Stimulated activated naive CD8-positive, alpha-beta T cell treated with anti-CD3 and anti-CD28 coated beads, Interleukin-15, Interleukin-2, amounts not matched to agents 100 ng/mL and 50 ng/mL, for 24 hours (primary cell): ENCODE data around the gene SNX4.
"Not testable (repeated sequence)": the region's sequence is repeated elsewhere in the genome, so short reads cannot be mapped to it uniquely, and the experiment has no call there.

Experiments used
- H3K27ac Mint-ChIP-seq: one replicate; pipeline ENCODE4 v1.8.0; 2021; ENCODE audit warnings: mild to moderate bottlenecking, mixed read lengths
- H3K27me3 Mint-ChIP-seq: one replicate; pipeline ENCODE4 v1.8.0; 2021; ENCODE audit warnings: mixed read lengths
- H3K36me3 Mint-ChIP-seq: one replicate; pipeline ENCODE4 v1.8.0; 2021; ENCODE audit warnings: low read depth, mixed read lengths
- H3K4me1 Mint-ChIP-seq: one replicate; pipeline ENCODE4 v1.8.0; 2021; ENCODE audit warnings: low read depth, mixed read lengths
- H3K4me3 Mint-ChIP-seq: one replicate; pipeline ENCODE4 v1.8.0; 2021; ENCODE audit warnings: mild to moderate bottlenecking, mixed read lengths
- H3K9me3 Mint-ChIP-seq: one replicate; pipeline ENCODE4 v1.8.0; 2021; ENCODE audit warnings: mixed read lengths

The SNX4 gene

DNA sequence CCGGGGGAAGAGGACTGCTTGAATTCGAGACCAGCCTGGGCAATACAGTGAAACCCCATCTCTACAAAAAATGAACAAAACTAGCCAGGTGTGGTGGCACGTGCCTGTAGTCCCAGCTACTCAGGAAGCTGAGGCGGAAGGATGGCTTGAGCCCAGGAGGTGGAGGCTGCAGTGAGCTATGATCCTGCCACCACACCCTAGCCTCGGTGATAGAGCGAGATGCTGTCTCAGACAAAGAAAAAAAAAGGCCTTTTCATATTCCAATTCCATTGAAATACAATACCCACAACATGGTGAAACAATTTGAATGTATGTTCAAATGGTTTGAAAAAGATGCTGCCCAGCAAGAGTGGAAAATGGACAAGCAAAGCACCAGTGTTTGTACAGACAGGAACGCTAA is 83.1 kb downstream of the SNX4 start:
- Mint-ChIP-seq H3K4me3 (no peak overlapping the region), H3K27ac (no peak overlapping the region)

DNA sequence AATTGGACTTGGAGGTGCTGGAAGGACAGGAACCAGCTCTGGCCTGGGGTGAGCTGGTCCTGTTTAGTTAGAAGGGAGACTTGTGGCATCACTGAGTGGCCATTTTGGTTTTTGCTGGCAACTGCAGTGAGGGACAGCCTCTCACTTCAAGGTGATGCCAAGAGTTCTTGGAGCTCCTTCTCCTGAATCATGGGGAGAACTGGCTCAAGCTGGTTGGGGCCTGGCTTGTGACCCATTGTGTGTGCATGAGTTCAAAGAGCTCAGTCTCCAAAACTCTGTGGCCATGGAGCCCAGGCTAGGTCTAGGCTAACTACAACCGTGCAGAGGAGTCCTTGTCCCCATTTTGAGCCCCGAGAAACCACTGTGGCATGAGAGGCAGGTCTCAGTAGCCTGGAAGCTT is 84.8 kb downstream of the SNX4 start:
- Mint-ChIP-seq H3K36me3 (no peaks in the 10 kb centered on the region), H3K9me3 (no peaks in the 10 kb centered on the region), H3K27me3 (no peaks in the 10 kb centered on the region), H3K4me1 (peaks cover 4% of the 10 kb centered on the region), H3K27ac (no peak overlapping the region), H3K4me3 (no peak overlapping the region)

More for the DNA sequence above, 83.1 kb downstream of the SNX4 start:
- Mint-ChIP-seq H3K27me3 (no peaks in the 10 kb centered on the region), H3K36me3 (no peaks in the 10 kb centered on the region), H3K9me3 (no peaks in the 10 kb centered on the region), H3K4me1 (peaks cover 4% of the 10 kb centered on the region)

DNA sequence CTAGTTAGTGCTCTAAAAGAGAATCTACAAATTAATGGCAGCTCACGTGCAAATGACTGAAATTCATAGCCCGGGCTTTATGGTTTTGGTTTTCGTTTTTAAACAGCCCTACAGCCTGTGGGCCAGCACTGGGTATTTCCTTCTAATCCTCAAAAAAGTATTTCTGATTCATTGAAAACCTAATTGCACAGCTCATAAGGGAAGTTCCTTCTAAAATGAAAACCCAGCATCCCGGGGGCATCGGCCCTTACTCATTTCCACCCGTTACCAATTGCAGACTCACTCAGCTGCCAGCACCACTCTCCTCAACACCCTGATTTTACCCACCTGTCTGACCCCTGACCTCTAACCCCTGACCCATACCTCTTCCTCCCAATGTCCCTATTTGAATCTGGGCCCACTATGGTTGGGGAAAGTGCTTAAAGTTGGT is 85.4 kb downstream of the SNX4 start:
- Mint-ChIP-seq H3K27me3 (no peaks in the 10 kb centered on the region), H3K9me3 (no peaks in the 10 kb centered on the region), H3K27ac (no peak overlapping the region), H3K4me1 (peaks cover 4% of the 10 kb centered on the region), H3K4me3 (no peak overlapping the region), H3K36me3 (no peaks in the 10 kb centered on the region)

DNA sequence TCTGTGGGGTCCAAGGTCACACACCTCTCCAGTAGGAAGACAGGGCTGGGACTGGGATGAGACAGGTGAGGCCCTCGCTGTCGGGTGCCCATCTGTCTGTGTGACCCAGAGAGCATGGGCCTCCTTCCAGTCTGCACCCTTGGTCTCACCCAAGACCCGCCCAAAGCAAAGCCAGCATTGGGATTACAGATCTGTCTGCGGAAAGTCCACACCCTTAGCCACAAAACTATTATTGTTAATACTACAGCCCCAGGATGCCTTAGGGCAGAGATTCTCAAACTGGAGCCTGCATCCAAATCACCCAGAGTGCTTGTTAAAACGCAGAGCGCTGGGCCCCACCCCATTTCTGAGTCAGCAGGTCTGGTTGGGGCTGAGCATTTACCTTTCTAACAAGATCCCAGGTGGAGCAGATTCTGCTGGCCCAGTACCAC is 86.4 kb downstream of the SNX4 start:
- no peak overlapping the region for H3K27ac Mint-ChIP-seq
- no peaks in the 10 kb centered on the region for H3K9me3 Mint-ChIP-seq
- no peaks in the 10 kb centered on the region for H3K27me3 Mint-ChIP-seq
- peaks cover 4% of the 10 kb centered on the region for H3K4me1 Mint-ChIP-seq
- H3K36me3 Mint-ChIP-seq, result no peaks in the 10 kb centered on the region
- no peak overlapping the region for H3K4me3 Mint-ChIP-seq

DNA sequence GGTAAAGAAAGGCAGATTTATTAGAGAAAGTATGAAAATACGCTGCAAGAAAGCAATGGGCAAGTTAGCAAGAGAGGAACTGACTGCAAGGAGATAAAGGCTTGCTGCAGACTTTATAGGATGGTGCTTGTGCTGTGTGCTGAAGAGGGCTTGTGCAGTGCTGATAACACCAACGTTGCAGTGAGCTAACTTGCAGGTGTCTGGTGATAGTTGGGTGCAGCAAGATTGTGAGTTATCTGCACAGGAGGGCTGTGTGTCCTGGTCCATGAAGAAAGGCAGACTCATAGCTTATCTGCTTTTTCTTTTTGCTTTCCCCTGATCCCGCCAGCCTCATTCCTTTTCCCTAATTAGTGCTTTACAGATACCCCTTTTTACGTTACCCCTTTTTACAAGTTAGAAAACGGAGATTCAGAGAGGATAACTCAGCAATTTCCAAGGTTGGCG is 86.9 kb downstream of the SNX4 start:
- Mint-ChIP-seq H3K27me3 (no peaks in the 10 kb centered on the region), H3K27ac (no peak overlapping the region), H3K4me3 (no peak overlapping the region), H3K36me3 (no peaks in the 10 kb centered on the region), H3K4me1 (peaks cover 4% of the 10 kb centered on the region), H3K9me3 (no peaks in the 10 kb centered on the region)

DNA sequence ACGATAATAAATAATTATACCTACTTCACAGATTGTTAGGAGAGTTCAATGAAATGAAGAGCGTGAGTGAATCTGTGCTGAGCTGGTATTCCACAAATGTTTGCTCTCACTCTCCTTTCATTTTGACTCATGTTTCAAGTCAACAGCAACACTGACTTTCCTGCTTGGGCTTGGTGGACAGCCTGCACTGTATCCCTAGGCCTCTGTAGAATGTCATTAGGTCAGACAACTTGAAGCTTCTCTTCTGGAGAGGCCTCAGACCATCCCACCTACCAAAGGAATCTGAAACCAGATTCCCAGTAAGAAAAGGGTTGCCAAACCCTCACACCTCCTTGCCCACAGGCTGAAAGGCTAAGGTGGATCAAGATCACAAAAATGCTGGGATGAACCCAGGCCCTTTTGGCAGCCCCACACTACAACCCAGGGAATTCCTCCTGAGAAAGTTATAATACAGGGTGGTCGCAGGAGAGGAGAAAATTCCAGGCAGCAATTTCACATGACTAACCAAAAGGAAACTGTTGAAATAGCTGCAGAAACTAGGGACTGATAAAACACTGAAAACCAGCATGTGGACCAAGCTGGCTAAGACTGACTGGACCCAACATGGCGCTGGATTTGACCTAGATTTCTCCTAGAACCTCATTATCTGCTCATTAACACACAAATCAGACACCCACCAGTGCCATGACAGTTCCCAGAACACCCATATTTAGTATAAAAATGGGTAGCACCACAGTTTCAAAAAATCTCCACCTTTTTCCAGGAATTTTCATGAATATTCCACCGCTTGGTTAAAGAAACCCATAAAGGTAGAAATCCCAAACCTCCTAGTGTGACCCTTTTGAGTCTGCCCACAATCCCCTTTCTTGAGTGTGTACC is 87.9 kb downstream of the SNX4 start:
- Mint-ChIP-seq H3K36me3 (no peaks in the 10 kb centered on the region), H3K9me3 (no peaks in the 10 kb centered on the region), H3K4me3 (no peak overlapping the region), H3K27ac (no peak overlapping the region), H3K27me3 (no peaks in the 10 kb centered on the region), H3K4me1 (peaks cover 4% of the 10 kb centered on the region)

DNA sequence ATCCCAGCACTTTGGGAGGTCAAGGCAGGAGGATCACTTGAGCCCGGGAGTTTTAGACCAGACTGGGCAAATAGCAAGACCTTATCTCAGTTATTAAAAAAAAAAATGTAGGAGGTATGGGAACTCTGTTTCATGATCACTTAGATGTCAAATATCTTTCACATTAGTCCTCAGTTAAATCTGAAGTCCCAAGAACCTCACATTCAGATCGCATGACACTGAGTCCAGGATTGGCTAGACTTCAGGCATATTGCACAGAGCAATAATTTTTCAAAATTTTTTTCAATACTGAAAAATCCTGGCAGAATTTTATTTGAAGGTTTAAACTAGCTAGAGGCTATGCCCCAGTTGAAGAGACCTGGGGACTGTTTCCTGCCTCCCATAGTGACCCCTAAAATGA is 88.6 kb downstream of the SNX4 start:
- Mint-ChIP-seq H3K9me3 (no peaks in the 10 kb centered on the region), H3K4me1 (peaks cover 4% of the 10 kb centered on the region), H3K4me3 (no peak overlapping the region), H3K36me3 (no peaks in the 10 kb centered on the region), H3K27ac (no peak overlapping the region), H3K27me3 (no peaks in the 10 kb centered on the region)

DNA sequence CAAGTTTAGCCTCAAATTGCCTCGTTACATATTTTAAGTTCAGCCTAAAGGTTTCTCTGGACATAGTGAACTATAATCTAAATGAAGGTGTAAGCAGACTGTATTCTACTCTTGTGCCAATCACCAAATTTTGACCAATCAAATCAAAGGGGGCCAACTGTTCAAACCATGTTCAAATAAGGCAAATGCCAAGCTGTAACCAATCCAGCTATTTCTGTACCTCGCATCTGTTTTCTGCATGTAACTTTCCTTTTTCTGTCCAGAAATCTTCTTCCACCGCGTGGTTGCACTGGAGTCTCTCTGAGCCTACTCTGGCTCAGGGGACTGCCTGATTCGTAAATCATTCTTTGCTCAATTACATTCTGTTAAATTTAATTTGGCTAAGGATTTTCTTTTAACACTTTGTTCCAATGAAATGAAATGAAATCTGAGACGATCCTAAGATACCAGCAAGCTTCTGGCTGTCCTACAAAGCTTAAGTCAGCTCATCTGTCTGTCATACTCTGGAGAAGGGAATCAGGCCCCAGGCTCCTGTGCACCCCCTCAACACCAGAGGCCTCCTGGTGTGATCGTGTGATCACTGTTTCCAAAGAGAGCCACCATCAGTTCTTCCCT is 91.7 kb downstream of the SNX4 start:
- Mint-ChIP-seq H3K4me3 (no peak overlapping the region), H3K36me3 (no peaks in the 10 kb centered on the region), H3K27me3 (no peaks in the 10 kb centered on the region), H3K4me1 (no peaks in the 10 kb centered on the region), H3K27ac (no peak overlapping the region), H3K9me3 (no peaks in the 10 kb centered on the region)

DNA sequence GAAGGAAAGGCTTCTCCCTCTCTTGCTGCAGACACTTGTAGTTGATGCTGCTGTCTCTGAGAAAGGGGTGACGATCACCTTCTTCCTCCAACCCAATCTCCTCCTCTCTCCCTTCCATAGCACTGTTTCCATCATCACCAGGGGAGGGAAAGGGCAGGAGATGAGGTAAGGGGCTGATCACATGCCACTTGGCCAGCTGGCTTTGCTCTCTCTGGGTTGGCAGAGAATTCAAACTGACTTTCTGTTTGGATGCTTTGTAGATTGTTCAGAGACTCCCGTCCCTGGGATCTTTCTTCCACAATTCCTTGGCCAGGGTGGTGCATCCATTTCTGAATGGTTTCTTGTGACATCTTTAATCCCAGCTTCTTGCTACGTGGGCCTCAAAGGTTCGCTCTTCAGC is 101.7 kb downstream of the SNX4 start:
- no peaks in the 10 kb centered on the region for H3K4me1 Mint-ChIP-seq
- H3K27ac Mint-ChIP-seq, result no peak overlapping the region
- no peaks in the 10 kb centered on the region for H3K9me3 Mint-ChIP-seq
- no peaks in the 10 kb centered on the region for H3K27me3 Mint-ChIP-seq
- H3K36me3 Mint-ChIP-seq, result no peaks in the 10 kb centered on the region
- H3K4me3 Mint-ChIP-seq, result no peak overlapping the region

DNA sequence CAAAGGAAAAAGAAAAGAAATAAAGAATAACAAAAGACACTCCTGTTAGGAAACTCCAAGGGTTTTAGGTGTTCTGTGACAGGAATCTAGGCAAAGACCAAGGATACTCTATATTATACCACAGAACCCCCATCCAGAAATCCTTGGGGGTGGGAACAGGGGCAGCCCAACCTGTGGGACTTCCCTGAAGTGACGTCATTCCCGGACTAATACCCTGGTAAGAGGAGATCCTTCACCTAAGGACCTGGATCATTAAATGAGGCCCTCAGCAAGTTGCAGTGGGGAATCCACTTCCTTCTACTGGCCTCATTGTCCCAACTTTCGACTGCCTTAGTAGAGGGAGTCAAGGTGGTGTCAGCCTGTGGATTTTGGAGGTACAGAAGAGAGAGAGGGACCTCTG is 103.8 kb downstream of the SNX4 start:
- Mint-ChIP-seq H3K4me1 (no peaks in the 10 kb centered on the region), H3K4me3 (no peak overlapping the region), H3K9me3 (no peaks in the 10 kb centered on the region), H3K27ac (no peak overlapping the region), H3K36me3 (no peaks in the 10 kb centered on the region), H3K27me3 (peaks cover 11% of the 10 kb centered on the region)

DNA sequence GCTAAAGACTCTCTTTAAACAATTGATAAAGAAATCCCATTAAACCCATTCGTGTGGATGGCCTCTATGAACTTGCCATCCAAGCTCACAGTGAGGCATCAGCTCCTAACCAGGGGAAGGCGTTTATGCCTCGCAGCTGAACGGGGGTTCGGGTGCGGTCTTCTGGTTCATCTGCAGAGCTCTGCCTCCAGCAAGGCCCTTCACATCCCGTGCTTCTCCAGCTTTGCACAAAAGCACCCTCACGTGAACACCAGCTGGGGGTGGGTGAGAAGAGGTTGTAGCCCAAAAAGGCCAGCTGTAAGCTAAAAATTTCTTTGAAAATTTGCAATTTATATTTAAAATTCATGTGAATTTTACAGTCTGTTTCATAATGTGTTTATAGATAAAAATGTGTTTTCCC is 105.3 kb downstream of the SNX4 start:
- Mint-ChIP-seq H3K4me3 (no peak overlapping the region), H3K9me3 (no peaks in the 10 kb centered on the region), H3K27me3 (peaks cover 22% of the 10 kb centered on the region), H3K27ac (no peak overlapping the region), H3K4me1 (no peaks in the 10 kb centered on the region), H3K36me3 (no peaks in the 10 kb centered on the region)

DNA sequence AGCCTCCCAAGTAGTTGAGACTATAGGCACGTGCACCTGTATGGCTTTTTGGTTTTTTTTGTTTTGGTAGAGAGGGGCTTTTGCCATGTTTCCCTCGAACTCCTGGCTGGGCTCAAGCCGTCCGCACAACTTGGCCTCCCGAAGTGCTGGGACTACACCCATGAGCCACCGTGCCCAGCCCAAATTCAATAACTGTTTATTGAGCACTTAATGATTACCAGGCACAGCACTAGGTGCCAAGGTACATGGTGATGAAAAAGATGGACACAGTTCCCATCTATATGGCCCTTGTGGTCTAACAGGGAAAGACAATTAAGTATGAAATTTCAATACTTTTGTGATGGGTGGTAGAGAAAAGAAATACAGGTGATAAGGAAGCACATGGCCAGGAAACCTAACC is 109.1 kb downstream of the SNX4 start:
- no peaks in the 10 kb centered on the region for H3K36me3 Mint-ChIP-seq
- H3K27ac Mint-ChIP-seq, result no peak overlapping the region
- no peak overlapping the region for H3K4me3 Mint-ChIP-seq
- H3K9me3 Mint-ChIP-seq, result no peaks in the 10 kb centered on the region
- H3K27me3 Mint-ChIP-seq, result peaks cover 27% of the 10 kb centered on the region
- no peaks in the 10 kb centered on the region for H3K4me1 Mint-ChIP-seq

DNA sequence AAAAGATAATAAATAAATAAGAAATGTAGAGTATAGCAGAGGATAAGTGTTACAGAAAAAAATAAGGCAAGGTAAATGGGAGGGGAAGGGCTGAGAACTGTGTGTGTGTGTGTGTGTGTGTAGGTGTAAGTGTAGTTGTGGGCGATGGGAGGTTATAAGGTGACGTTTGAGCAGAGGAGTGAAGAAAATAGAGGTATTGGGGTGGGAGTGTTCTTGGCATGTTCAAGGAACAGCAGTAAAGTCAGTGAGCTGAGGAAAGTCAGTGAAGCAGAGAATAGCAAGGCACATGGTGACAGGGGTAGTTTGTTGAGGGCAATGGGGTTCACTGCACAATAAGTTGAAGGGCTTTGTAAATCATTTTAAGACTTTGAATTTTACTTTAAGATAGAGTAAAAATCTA is 113.9 kb downstream of the SNX4 start:
- peaks cover 6% of the 10 kb centered on the region for H3K9me3 Mint-ChIP-seq
- no peaks in the 10 kb centered on the region for H3K36me3 Mint-ChIP-seq
- H3K27me3 Mint-ChIP-seq, result peaks cover 15% of the 10 kb centered on the region
- no peak overlapping the region for H3K27ac Mint-ChIP-seq
- H3K4me1 Mint-ChIP-seq, result no peaks in the 10 kb centered on the region
- no peak overlapping the region for H3K4me3 Mint-ChIP-seq

DNA sequence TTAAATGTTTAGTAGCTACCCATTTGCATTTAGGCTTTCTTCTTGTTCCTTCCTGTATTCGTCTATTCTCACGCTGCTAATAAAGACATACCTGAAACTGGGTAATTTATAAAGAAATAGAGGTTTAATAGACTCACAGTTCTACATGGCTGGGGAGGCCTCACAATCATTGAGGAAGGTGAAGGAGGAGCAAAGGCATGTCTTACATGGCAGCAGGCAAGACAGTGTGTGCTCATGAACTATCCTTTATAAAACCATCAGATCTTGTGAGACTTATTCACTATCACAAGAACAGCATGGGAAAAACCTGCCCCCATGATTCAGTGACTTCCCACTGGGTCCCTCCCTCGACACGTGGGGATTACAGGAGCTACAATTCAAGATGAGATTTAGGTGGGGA is 114.5 kb downstream of the SNX4 start:
- not testable (repeated sequence) for H3K9me3 Mint-ChIP-seq, H3K4me1 Mint-ChIP-seq

DNA sequence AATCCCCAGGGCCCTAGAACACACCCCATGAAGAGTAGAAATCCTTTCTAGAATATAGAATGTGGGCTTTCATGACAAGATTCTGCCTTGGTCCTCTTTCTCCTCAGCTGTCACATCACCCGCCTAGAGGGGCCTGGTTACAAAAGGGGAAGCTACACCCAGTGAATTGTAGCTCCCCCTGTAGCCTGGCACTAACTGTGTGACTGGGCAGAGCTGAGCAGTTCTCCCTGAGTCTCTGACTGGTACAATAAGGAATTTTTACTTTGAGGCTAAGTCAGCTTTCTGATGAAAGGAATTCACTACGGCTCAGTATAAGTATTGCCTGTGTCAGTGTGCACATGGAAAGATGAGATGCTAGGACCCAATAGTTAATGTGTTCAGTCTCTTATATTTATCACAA is 116.2 kb downstream of the SNX4 start:
- Mint-ChIP-seq H3K36me3 (no peaks in the 10 kb centered on the region), H3K9me3 (peaks cover 6% of the 10 kb centered on the region), H3K4me1 (no peaks in the 10 kb centered on the region), H3K27ac (no peak overlapping the region), H3K4me3 (no peak overlapping the region), H3K27me3 (no peaks in the 10 kb centered on the region)

More for the DNA sequence above, 114.5 kb downstream of the SNX4 start:
- H3K27me3 Mint-ChIP-seq, result peaks cover 13% of the 10 kb centered on the region
- not testable (repeated sequence) for H3K36me3 Mint-ChIP-seq, H3K27ac Mint-ChIP-seq, H3K4me3 Mint-ChIP-seq
